Measurements from ENCODE around the gene NRXN3. TPM values are rescaled to one million over a fixed set of nuclear protein-coding genes. Genes with fewer than 3 reads are reported as not detected.

The NRXN3 gene
- total RNA-seq, 1 donor from 2014 or later: 5.9 TPM

GRCh38 chr14:79729731-79730130 is 1559.6 kb downstream of the NRXN3 start:
- no peak overlapping the region for H3K4me3 Mint-ChIP-seq
- no peaks in the 10 kb centered on the region for H3K36me3 Mint-ChIP-seq
- no peaks in the 10 kb centered on the region for H3K79me2 ChIP-seq (ENCODE audit: low read depth)
- H3K27me3 Mint-ChIP-seq (ENCODE audit: insufficient read depth, low read depth): no peaks in the 10 kb centered on the region
- no peak overlapping the region for H3K27ac ChIP-seq
- no peaks in the 10 kb centered on the region for H3K9me3 ChIP-seq (ENCODE audit: low read depth)
- no peaks in the 10 kb centered on the region for H4K20me1 ChIP-seq (ENCODE audit: low read depth)
- DNase-seq (ENCODE audit: low spot score): no peak
- no peak overlapping the region for H3K9ac ChIP-seq
- H3K4me1 ChIP-seq: peaks cover 7% of the 10 kb centered on the region
- H3F3A ChIP-seq (ENCODE audit: low read depth): no peaks in the 10 kb centered on the region
- H3K36me3 ChIP-seq: no peaks in the 10 kb centered on the region
- no peaks in the 10 kb centered on the region for H3K9me3 Mint-ChIP-seq
- no peak overlapping the region for H3K4me2 ChIP-seq
- peaks cover 17% of the 10 kb centered on the region for H3K4me1 Mint-ChIP-seq
- H3K27me3 ChIP-seq: no peaks in the 10 kb centered on the region
- no peak overlapping the region for H2AFZ ChIP-seq (replicated peaks)
- no peak overlapping the region for H3K27ac Mint-ChIP-seq
- no peak overlapping the region for H3K4me3 ChIP-seq
- TF ChIP-seq EZH2 (IDR thresholded peaks at IDR 0.05): no peak
- TF ChIP-seq CTCF (IDR thresholded peaks at IDR 0.05): no peak
- no peak for TF ChIP-seq EZH2phosphoT487 (IDR thresholded peaks at IDR 0.05)

DNA sequence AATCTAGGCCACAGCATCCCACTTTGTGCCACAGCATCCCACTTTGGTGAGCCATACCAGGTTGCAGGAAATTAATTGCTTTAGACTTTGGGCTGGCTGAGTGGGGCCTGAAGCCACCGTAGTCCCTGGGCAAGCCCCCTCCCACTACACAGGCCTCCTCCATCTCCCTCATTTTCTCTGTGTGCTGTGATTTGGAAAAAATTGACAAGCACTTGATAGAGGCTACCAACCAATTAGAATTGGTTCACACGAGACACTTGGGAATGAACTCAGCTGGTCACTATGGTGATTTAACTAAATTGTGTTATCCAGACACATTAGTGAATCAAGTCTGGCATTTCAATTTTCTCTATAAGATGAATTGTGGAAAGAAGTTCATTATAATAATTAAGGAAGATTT is 1560.0 kb downstream of the NRXN3 start:
- Histone ChIP-seq H2AFZ (replicated peaks) (no peak overlapping the region), H3K4me2 (no peak overlapping the region), H3K9me3 (ENCODE audit: low read depth) (no peaks in the 10 kb centered on the region), H3K27ac (no peak overlapping the region), H3K36me3 (no peaks in the 10 kb centered on the region), H4K20me1 (ENCODE audit: low read depth) (no peaks in the 10 kb centered on the region), H3F3A (ENCODE audit: low read depth) (no peaks in the 10 kb centered on the region), H3K27me3 (no peaks in the 10 kb centered on the region), H3K4me3 (no peak overlapping the region), H3K9ac (no peak overlapping the region), H3K4me1 (peaks cover 7% of the 10 kb centered on the region), H3K79me2 (ENCODE audit: low read depth) (no peaks in the 10 kb centered on the region)
- H3K27ac Mint-ChIP-seq: no peak overlapping the region
- no peak for DNase-seq (ENCODE audit: low spot score)
- peaks cover 17% of the 10 kb centered on the region for H3K4me1 Mint-ChIP-seq
- no peaks in the 10 kb centered on the region for H3K36me3 Mint-ChIP-seq
- TF ChIP-seq EZH2phosphoT487 (IDR thresholded peaks at IDR 0.05) (no peak), EZH2 (IDR thresholded peaks at IDR 0.05) (no peak), CTCF (IDR thresholded peaks at IDR 0.05) (no peak)
- peaks cover 3% of the 10 kb centered on the region for H3K9me3 Mint-ChIP-seq
- H3K27me3 Mint-ChIP-seq (ENCODE audit: insufficient read depth, low read depth): no peaks in the 10 kb centered on the region
- H3K4me3 Mint-ChIP-seq: no peak overlapping the region

GRCh38 chr14:79730953-79731352 is 1560.8 kb downstream of the NRXN3 start:
- Mint-ChIP-seq H3K4me3 (no peak overlapping the region), H3K27ac (no peak overlapping the region), H3K9me3 (peaks cover 8% of the 10 kb centered on the region), H3K4me1 (peaks cover 17% of the 10 kb centered on the region), H3K36me3 (no peaks in the 10 kb centered on the region), H3K27me3 (ENCODE audit: insufficient read depth, low read depth) (no peaks in the 10 kb centered on the region)
- Histone ChIP-seq H3K79me2 (ENCODE audit: low read depth) (no peaks in the 10 kb centered on the region), H3F3A (ENCODE audit: low read depth) (no peaks in the 10 kb centered on the region), H4K20me1 (ENCODE audit: low read depth) (no peaks in the 10 kb centered on the region), H3K9ac (no peak overlapping the region), H3K27me3 (no peaks in the 10 kb centered on the region), H3K4me3 (no peak overlapping the region), H3K4me2 (no peak overlapping the region), H3K9me3 (ENCODE audit: low read depth) (no peaks in the 10 kb centered on the region), H2AFZ (replicated peaks) (no peak overlapping the region), H3K27ac (no peak overlapping the region), H3K4me1 (peaks cover 7% of the 10 kb centered on the region), H3K36me3 (no peaks in the 10 kb centered on the region)
- no peak for DNase-seq (ENCODE audit: low spot score)
- TF ChIP-seq CTCF (IDR thresholded peaks at IDR 0.05): no peak
- no peak for TF ChIP-seq EZH2phosphoT487 (IDR thresholded peaks at IDR 0.05)
- TF ChIP-seq EZH2 (IDR thresholded peaks at IDR 0.05): no peak
